Cardiac fibroblast (primary cell): ENCODE data around the gene SYNDIG1.

Source experiments
- DNase-seq, 2 donors: peaks; one replicate each; pipeline versions ENCODE4 v3.0.0 to v3.0.0-alpha.2; 2010; ENCODE audit warnings: low read depth in 2 of 2
- H3K4me3 ChIP-seq, 2 donors: replicated peaks in 1 of 2; 1 replicate in 1 of 2; 2 replicates in 1 of 2; pipeline ENCODE4 v1.5.1; 2011; ENCODE audit warnings: low read depth in 2 of 2, low read length in 2 of 2, mild to moderate bottlenecking in 2 of 2, moderate library complexity in 1 of 2
- TF ChIP-seq, protein P1 (sequence below): IDR thresholded peaks from one replicate; pipeline ENCODE4 v1.5.1; 2011; ENCODE audit warnings: low read depth, mild to moderate bottlenecking, low read length, inconsistent platforms

SYNDIG1 gene

DNA sequence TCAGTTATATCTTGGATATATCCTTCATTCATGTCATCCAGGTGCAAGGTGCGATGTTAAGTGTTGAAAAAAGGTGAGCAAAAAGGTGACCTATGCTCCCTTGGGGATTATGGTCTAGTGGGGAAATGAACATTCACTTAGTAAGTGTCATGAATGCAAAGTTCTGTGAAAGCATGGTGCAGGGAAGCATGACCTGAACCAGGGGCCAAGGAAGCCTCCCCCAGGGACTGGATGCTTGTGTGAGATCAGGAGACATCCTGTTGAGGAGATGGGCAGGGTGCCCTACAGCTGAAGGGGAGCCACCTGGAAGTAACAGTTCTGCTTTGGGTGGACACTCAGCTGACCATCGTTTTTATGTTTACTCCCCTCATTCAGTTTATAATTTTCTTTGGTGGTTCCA, 179.5 kb downstream of the SYNDIG1 start:
- no peak overlapping the region for H3K4me3 ChIP-seq
- TF ChIP-seq, protein P1, sequence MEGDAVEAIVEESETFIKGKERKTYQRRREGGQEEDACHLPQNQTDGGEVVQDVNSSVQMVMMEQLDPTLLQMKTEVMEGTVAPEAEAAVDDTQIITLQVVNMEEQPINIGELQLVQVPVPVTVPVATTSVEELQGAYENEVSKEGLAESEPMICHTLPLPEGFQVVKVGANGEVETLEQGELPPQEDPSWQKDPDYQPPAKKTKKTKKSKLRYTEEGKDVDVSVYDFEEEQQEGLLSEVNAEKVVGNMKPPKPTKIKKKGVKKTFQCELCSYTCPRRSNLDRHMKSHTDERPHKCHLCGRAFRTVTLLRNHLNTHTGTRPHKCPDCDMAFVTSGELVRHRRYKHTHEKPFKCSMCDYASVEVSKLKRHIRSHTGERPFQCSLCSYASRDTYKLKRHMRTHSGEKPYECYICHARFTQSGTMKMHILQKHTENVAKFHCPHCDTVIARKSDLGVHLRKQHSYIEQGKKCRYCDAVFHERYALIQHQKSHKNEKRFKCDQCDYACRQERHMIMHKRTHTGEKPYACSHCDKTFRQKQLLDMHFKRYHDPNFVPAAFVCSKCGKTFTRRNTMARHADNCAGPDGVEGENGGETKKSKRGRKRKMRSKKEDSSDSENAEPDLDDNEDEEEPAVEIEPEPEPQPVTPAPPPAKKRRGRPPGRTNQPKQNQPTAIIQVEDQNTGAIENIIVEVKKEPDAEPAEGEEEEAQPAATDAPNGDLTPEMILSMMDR = no peak
- DNase-seq = no peak

DNA sequence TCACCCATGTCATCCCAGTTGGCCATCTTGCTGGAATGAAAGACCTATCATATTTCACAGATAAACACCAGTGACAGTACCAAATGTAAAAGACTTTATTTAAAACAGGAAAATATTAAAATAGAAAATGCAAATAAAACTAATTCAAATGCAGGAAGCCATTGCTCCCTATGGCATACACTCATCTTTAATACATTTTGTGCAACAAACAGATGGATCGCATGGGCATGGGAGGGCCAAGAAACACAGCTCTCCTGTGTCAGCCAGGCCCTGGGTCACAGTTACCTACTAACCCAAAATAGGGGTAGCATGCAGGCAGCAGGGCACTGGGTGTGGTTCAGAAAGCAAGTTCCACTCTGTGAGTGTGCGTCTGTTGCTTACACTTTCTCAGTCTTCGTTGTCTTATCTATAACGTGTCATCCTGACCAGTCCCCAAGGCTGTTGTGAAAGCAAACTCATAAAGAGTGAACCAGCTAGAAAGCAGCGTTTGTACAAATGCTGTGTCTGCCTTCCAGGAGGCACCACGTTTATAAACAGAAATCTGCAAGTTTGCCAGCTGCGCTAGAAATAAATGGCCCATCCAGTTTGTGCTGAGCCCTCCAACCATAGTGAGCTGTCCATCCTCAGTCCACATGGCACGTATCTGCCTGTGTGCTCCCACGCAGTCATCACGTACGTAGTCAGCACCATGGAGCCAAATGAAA, 180.5 kb downstream of the SYNDIG1 start:
- peak; percentile 65 to 68 for DNase-seq
- TF ChIP-seq, protein P1 = no peak
- H3K4me3 ChIP-seq = no peak overlapping the region

DNA sequence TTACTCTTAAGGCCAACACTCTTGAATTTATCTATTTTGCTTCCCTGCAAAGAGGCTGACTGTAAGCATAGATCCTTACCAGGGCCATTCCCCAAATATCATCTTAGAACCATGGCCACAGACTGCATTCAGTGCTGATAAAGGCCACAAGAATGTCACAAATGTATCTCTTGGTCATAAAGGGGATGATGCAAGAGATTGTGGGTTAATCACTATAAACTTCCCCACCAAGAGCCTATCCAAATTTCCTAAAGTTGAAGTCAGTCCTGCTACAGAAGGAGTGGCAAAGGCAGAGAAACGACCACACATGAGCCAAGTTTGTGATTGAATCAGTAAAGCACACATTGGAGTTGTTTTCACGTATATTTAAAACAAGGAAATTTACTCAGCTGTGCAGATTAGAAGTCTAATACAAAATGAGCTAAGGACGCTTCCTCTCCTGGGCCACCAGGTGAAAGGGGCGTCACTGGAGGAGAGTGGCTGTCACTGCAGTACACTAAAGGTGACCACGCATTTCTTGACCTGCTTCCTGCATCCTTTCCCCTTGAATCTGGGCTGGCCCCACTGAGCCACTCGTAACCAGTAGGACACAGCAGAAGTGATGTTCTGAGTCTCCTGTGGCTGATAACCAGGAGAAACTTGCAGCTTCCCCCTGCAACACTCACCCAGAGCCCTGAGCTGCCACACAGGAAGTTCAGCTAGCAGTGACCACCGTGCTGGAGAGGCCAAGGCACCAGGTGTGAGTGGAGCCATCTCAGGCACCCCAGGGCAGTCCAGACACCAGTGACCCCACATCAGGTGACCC, 181.9 kb downstream of the SYNDIG1 start:
- TF ChIP-seq, protein P1 = no peak
- H3K4me3 ChIP-seq = no peak overlapping the region
- peak; percentile 60 to 89 for DNase-seq

GRCh38 chr20:24651976-24652345, 182.5 kb downstream of the SYNDIG1 start:
- TF ChIP-seq, protein P1 = no peak
- DNase-seq = no peak
- no peak overlapping the region for H3K4me3 ChIP-seq

DNA sequence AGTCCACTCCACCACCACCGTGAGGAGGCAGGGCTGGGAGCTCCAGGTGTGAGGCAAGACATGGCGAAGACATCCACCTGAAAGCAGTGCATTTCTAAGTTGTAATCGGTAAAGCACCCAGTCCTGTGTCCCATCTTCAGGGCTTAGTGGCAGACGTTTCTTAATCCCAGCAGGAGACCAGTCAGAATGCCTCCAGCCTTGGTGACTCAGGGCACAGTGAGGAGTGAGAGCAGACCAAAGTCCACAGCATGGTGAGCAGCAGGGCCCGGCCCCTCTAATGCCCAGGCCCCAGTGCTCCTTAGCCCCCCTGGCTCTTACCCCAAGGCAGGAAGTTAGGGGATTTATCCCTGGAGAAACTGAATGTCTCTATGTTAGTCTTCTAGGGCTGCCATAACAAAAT, 183.9 kb downstream of the SYNDIG1 start:
- H3K4me3 ChIP-seq = no peak overlapping the region
- DNase-seq = peak in 1 of 2 donors; percentile 32
- TF ChIP-seq, protein P1 = no peak

DNA sequence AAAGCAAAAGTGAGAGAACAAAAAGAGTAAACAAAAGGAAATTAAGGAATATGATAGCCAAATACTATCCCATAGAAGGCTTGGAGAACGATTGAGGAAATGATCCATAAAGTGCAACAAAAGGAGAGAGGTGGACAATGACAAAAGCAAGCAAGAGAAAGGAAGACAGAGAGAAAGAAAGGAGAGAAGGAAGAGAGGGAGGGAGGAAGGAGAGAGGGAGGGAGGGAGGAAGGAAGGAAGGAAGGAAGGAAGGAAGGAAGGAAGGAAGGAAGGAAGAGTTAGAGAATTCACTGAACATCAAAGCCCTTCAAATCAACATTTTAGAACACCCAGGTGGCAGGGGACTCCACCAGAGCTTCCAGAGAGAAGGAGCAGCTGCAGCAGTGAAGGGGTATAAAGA, 185.0 kb downstream of the SYNDIG1 start:
- no peak for DNase-seq
- TF ChIP-seq, protein P1 = no peak
- no peak overlapping the region for H3K4me3 ChIP-seq
